GM11168 (cell line): ENCODE data around the gene LSMEM2.
"Not testable (repeated sequence)": the region's sequence is repeated elsewhere in the genome, so short reads cannot be mapped to it uniquely, and the experiment has no call there.

ENCODE experiments used
- in situ Hi-C: fragments of 300-500 bp; cut with MboI; formaldehyde crosslinking; loops from one replicate; pipeline ENCODE4 v1.12.0; 2022; ENCODE audit warnings: low sequenced_read_pairs; ENCODE audit not compliant: unreplicated experiment

The LSMEM2 gene

DNA sequence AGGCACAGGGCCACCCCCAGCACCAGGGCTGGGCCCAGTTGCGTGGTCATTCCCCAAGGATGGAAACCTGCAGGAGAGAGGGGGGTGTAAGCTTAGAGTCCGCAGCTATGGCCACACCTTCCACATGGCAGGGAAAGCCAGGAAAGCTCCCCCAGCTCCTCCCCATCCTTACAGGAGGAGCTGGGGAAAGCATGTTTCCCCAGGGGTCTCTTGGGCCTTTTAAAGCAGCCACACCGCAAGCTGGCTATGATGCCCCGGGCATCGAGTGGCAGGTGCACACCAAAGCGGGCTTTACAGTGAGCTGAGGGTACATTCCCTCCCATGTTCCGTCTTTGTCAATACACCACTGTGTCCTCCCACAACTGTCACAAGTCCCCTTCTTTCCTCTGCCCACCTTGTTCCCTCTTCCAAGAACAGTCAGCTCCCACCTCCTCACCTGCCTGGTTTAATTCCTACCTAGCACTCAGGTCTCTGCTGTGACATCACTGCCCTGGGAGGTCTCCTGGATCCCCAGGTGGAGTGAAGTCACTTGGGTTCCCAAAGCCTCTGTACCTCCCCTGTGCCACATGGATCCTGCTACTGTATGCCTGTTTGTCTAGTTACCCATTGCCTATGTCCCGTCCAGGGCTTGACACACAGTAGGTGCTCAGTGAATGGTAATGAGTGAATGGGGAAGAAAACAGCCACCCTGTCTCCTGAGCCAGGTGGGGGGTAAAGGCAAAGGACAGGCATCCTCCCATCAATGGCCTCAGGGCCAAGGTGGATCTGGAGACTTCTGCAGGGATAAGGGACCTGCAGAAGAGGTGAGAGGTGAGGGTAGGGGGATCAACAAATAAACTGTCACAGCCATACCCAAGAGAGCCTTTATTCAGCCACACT, 16.9 kb downstream of the LSMEM2 start:
- in situ Hi-C loops, result no loop called here

DNA sequence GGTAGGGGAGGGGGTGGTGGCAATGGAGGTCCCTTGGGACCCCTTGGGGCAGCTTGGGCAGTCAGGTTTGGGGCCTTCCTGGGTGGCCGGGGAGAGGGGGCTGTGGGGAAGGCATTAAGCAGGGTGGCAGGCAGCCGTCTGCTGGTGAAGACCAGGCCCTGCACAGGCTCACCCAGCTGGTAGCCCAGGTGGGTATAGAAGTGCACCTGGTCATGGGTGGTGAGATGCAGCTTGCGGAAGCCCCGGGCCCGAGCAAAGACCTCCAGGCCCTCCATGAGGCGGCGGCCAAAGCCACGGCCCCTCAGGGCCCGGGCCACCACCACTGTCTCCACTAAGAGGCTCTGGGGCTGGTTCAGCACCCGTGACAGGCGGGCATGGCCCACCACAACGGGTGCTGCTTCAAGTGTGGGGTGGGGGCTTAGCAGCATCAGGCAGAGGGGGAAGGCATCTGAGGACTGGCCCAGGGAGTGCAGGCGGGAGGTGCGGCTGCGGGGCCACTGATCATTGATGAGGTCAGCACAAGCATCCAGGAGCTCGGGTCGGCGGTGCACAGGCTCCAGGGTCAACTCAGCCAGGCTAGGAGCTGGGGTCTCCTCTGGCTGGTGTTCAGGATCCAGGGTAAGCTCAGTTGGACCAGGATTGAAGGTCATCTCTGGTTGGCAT, 18.0 kb downstream of the LSMEM2 start:
- in situ Hi-C loops, result no loop called here

DNA sequence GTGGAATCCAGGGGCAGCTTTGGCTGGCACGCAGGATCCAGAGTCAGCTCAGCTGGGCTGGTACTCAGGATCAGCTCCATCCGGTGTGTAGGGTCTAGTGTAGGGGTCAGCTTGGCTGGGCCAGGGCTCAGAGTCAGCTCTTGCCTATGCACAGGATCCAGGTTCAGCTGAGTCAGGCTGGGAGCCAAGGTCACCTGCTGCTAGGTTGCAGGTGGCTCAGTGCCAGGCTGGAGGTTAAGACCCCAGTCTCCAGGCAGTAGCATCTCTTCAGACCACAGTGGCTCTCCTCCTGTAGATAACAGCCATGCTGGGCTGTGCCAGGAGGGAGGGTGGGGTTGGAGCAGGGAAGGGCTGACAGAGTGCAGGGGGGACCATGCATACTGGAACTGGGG, 18.5 kb downstream of the LSMEM2 start:
- in situ Hi-C loops, result no loop called here

DNA sequence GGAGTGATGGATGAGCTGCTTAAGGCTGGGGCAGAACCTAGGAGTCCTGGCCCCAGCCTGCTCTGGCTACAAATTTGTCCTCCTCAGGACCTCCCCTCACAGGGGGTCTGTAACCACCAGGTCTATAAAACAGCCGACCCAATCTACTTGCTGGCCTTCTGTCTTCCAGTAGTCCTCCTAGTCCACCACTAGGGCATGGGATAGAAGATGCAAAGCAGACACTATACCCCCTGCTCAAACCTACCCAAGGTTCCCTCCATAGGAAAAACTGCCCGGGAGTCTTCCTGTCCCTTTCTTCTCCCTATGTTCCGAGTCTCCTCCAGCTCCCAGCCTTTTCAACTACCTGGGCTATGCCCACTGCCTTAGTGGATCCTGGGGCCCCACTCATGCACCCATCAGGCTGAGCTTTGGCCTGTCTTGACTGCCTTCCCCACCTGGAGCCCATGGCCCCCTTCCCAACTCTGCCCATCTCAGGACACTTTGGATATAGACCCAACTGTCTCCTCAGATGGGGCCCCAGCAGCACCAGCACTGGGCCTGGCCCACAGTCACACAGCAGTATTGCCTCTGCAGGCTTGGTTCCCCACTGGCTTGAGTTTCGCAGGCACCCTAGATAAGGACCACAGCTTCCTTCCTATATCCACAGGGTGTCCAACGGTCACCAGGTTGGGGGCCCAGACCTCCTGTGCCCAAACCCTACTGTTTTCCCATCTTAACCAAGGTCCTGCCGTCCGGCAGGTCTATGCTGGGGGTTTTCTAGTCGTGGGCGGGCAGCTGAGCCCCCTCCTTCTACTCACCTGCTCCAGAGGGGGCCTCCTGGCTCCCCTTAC, 19.2 kb downstream of the LSMEM2 start:
- in situ Hi-C loops, result no loop called here

DNA sequence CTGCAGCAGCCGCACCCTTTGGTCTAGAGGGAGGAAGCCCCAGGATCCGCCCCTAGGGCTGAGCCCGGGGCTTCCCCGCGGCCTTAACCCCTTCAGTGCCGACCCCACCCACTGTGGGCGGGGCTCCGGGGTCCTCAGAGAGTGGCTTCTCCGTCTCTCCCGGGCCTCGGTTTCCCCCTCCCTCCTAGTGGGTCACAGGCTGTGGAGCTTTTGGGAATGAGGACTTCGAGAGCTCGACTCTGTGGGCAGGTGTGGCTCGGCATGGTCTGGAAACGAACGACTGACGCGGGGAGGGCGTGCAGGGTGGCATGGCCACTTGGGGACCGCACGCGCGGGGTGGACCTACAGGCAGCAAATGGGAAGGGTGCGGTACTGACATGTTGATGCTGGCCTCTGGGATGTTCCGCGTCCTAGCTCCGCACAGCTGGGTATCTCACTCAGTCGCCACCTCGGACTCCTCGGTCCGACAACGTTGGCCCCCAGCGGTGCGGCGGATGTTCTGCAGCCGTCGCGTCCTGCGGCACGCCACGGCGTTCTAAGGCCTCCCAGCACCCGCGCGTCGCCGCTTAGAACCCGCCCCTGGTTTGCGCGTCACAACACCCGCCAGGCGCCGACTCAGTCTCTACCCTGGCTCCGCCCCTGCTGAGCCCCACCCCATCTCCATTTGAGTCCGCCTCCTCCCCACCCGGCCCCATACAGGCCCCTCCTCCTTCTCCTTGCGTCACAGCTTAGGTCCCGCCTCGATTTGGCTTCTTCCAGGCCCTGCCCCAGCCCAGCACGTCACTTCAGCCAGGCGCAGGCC, 20.1 kb downstream of the LSMEM2 start, which contains the start of the genes HYAL3 and NAA80:
HYAL3 (minus strand) TSS at position 570 of the 802 bp plus-strand sequence. CDS start 3,803 bp downstream, outside the sequence.
NAA80 (minus strand) TSS at position 570 of the 802 bp plus-strand sequence. CDS start 1,942 bp downstream, outside the sequence.
- in situ Hi-C loops, result no loop called here

DNA sequence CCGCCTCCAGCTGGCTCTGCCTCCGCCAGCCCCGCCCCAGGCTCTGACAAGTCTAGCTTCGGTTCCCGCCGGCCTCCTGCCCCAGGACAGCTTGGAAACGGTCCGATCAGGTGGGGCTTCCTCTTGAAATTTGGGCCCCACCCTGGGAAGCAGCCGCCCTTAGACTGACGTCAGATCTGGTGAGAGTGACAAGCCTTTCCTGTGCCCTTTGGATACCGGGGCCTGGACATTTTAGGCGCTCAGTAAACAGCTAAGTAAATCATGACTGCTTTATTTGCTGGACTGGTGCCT, 20.7 kb downstream of the LSMEM2 start:
- in situ Hi-C loops, result no loop called here

DNA sequence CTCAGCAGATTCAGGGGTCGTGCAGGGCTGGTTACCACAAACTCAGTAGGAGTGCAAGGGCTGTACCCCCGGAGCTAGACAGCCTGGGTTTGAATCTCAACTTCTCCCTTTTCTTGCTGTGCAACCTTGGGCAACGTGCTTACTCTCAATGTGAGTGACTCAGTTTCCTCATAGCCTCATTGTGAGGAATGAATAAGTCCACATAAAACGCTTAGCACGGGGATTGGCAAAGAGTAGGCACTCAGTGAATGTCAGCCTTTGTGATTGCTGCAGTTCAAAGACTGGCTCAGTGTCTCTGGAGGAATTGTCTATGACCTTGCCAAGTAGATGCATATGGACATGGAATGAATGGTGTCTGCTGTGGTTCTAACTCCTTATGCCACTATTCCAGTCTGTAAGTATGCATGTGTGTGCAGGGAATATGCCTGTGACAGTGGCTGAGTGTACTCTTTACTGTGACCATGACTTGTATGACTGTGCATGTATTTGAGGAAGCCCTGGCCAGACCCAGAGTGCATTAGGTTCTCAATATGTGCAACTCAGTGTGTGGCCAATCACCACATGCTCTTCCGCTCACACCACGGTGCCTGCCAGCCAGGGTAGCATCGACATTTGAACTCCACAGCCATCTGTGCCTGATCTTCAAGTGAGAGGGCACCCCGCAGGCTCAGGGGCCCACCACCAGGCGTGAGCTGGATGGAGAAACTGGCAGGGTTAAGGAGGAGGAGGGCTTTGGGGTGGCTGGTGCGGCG, 21.2 kb downstream of the LSMEM2 start:
- in situ Hi-C loops, result no loop called here

DNA sequence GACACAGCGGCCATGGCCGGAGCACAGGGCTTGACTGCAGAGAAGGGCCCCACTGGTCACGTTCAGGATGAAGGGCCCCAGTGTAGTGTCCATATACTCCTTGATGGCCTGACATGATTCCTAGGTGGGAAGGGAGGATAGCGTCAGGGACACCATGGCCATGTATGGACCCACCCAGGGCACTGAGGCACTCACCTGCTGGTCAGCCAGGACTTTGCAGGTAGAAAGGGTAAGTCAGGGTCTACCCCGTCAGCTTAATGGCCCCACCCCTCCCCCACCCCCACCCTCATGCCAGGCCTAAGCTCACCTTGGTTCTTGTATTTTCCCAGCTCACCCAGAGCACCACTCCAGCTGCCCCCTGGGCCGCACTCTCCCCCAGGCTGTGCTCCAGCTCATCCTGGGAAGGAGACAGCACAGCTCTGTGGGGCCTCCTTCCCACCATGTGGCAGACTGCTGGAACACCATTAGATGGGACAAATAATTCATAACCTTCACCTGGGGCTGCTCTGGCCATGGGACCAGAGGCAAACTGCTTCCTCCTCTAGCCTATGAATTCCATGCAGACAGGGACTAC, 21.9 kb downstream of the LSMEM2 start:
- in situ Hi-C loops, result no loop called here

DNA sequence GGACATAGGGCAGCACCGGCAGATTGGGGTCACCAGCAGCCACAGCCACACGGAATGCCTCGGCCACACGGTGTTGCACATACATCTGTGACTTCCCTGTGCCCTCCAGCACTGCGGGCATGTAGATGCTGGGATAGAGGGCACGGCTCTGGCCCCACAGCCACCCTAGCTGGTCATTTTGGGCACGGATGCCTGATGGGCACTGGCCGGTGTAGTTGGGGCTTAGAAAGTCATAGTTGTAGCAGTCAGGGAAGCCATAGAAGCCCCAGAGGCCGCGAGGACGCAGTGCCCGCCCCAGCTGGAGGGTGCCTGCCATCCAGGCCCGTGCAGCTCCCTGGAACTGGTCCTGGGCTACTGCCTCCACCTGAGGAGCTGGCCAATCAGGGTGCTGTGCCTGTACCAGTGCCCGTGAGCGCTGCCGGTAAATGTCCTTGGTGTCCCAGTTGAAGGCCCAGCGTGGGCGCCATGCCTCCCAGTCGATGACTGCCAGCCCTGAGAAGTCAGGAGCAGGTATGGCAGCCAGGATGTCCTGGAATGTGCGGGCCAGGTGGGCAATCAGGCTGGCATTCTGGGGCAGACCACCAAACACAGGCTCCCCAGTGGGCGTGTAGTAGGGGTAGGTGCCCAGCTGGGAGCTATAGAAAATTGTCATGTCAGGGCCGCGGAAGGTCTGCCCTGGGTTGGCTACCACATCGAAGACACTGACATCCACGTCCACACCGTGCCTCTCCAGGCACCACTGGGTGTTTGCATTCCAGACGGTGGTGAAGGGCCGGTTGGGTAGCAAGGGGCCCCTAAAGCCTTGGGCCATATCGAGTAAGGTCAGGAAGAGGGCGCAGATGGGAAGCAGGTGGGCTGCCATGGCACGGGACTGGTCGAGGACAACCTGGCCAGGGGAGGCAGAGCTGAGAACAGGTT, 23.5 kb downstream of the LSMEM2 start:
- in situ Hi-C loops, result no loop called here

DNA sequence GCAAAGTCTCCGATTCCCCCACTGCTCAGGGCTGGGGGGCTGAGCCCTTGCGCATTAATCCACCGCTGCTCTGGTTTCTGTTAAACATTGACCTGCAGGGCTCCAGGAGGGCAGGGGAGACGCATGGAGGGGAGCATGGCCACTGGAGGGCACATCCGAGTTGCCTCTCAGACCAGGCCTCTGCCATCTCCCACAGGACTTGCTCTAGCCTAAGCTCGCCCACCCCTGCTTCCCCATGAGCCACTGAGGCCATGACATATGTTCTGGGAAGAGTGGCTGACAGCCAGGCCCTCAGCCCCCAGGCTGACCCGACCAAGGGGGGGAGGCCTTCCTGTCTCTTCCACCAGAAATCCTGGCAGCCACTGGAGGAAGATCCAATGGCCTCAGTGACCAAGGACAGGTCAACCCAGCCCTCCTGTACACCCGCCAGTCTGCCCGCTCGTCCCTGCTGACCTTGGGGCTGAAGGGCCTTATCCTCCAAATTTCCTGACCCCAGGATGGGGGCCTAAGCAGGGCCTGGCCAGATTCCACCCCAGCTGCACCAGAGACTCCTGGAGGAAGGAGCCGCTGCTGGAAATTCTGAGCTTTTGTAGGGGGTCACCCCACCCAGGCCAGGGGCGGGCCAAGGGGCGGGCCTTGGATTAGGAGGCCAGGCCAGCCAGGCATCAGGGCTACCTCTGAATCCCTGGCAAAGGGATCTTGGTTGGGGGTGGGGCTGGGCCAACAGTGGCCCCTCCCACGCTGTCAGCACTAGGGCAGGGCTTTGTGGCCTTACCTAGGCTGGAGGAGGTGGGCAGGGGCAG, 24.3 kb downstream of the LSMEM2 start, which contains the start of gene HYAL1:
HYAL1 (minus strand) TSS at position 562 of the 803 bp plus-strand sequence. CDS start 618 bp downstream, outside the sequence.
- in situ Hi-C loops, result no loop called here

DNA sequence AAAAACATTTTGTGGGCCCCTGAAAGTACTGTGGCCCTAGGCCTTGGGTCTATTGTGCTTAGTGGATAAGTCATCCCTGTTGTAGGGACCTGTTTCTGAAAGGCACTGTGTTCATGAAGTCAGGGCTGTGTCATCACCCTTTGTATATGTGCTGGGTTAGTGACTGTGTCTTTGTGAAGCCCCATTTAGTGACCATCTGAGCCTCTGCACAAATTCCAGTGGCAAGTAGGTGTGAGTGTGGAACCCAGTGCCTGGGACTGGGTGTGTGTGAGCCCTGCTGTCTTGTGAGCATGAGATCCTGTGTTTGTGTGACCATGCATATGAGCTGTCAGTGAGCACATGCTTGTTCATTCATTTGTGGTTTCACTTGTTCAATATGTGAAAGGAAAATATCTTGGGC, 25.7 kb downstream of the LSMEM2 start:
- in situ Hi-C loops, result no loop called here

DNA sequence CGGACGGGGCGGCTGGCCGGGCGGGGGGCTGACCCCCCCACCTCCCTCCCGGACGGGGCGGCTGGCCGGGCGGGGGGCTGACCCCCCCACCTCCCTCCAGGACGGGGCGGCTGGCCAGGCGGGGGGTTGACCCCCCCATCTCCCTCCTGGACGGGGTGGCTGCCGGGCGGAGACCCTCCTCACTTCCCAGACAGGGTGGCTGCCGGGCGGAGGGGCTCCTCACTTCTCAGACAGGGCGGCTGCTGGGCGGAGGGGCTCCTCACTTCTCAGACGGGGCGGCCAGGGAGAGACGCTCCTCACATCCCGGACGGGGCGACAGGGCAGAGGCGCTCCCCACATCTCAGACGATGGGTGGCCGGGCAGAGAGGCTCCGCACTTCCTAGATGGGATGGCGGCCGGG, 33.2 kb downstream of the LSMEM2 start:
- in situ Hi-C loops, result not testable (repeated sequence)

DNA sequence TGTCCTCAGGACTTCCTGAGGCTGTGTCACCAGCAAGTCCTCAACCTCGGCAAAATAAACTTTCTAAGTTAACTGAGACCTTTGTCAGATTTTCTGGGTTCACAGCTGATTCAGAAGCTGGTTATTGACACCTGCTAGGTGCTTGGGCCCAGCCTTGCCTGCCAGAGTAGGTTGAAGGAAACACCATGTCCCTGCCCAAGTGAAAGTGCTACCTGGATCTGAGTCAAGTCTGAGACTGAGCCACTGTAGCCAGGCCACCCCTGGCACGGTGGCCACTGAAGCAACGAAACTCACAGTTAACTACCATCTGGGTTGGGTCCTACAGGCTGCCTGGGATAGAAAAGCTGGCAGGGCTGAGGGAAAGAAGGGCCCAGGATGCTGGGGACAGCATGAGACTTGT, 35.5 kb downstream of the LSMEM2 start:
- in situ Hi-C loops, result no loop called here

DNA sequence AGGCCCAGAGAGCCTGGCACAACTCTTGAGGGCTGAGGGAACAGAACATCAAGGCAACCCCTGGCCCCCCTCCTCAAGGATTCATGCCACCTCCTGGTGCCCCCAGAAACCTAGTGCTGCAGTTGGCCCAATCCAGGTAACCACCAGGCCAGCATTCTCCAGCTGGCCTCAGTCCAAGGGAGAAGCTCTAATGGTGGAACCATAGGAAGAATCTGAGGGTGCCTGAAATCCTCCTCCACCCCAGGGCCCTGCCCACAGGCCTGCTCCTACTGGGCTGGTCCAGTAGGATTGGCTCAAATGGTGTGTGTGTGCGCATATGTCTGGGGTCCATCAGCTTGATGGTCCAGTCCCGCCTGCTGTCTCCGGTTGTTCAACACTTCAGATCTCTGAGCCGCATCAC, 35.9 kb downstream of the LSMEM2 start:
- in situ Hi-C loops, result no loop called here

DNA sequence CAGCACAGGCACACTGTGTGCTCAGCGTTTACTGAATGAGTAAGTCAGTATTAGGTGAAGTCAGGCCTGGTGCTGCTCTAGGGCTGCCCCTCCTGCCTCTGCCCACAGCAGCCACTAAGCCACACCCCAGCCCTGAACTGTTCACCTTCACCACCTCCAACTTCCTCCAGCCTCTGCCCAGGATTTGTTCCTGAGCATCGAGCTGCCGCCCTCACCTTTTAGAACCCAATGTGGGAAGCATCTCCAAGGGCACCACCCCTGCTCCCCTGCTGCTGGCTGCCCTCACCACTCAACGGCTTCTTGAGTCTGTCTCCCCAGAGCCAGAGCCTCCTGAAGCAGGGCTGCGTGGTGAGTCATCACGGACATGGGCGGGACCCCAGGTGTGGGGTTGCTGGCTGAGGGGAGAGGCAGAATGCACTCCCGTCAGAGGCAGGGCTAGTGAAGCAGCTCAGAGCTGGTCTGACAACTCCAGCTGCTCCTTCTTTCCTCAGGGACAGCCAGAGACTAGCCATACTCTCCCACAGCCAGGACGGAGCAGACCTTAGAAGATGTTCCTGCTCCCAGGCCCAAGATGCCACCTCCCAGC, 37.9 kb downstream of the LSMEM2 start:
- in situ Hi-C loops, result no loop called here

DNA sequence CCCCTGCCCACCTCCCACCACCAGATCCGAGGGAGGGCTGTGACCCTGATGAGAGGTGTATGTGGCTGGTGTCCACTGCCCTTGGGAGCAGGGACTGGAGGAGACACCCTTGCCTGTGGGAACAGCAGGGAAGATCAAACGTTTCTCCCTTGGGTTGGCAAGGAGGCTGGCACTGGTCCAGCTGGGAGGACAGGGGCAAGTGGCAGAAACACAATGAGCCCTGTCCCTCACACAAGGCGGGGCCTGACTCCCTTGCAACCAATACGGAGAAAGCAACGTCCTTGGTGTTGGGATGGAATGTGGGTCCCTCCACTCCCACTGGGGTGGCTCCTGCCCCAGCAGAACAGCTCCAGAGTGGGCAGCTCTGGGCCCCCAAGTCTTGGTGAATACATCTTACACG, 38.4 kb downstream of the LSMEM2 start:
- in situ Hi-C loops, result no loop called here

DNA sequence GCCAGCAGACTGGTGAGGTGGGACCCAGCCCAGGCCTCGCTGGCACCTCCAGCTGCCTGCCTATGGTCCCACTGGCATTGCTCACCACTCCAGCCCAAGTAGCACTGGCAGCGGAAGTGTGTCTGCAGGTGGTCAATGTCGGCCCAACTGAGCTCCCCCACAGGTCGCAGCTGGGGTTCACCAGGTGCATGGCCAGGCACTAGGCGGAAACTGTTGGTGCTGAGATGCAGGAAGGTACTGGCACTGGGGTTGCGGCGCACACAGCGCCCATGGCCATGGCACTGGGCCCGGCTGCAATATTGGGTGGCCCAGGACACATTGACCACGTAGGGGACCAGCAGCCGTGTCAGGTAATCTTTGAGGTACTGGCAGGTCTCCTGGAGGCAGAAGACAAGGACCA, 39.3 kb downstream of the LSMEM2 start:
- in situ Hi-C loops, result no loop called here
